ENCODE data around the gene TUT7.

Gene TUT7

GRCh38 chr9:86256653-86257052 is 97.6 kb downstream of the TUT7 start:
- DNase-seq (ENCODE audit: low read depth in 2 of 2) = no peak

GRCh38 chr9:86253577-86253976 is 100.6 kb downstream of the TUT7 start:
- DNase-seq (ENCODE audit: low read depth in 2 of 2) = no peak

GRCh38 chr9:86252870-86253269 is 101.3 kb downstream of the TUT7 start:
- DNase-seq (ENCODE audit: low read depth in 2 of 2) = no peak

- no peak for DNase-seq (ENCODE audit: low read depth in 2 of 2)
Observed at GRCh38 chr9:86250123-86250522, 104.1 kb downstream of the TUT7 start.

- DNase-seq (ENCODE audit: low read depth in 2 of 2) = no peak
Observed at GRCh38 chr9:86248746-86249145, 105.5 kb downstream of the TUT7 start.

- DNase-seq (ENCODE audit: low read depth in 2 of 2) = no peak
Observed at GRCh38 chr9:86246752-86247161, 107.5 kb downstream of the TUT7 start.

GRCh38 chr9:86242071-86242470 is 112.1 kb downstream of the TUT7 start:
- no peak for DNase-seq (ENCODE audit: low read depth in 2 of 2)

GRCh38 chr9:86241216-86241615 is 113.0 kb downstream of the TUT7 start:
- DNase-seq (ENCODE audit: low read depth in 2 of 2) = no peak

GRCh38 chr9:86238861-86239770 is 115.1 kb downstream of the TUT7 start:
- no peak for DNase-seq (ENCODE audit: low read depth in 2 of 2)

Data from activated CD4-positive, alpha-beta T cell treated with anti-CD3 and anti-CD28 coated beads for 24 hours (primary cell).